HG03521 (cell line): ENCODE measurements around the gene RPTOR.

Source experiments
- ATAC-seq: cut with Tn5 transposase; IDR thresholded peaks from one replicate; pipeline ENCODE4 v1.9.1; 2021; ENCODE audit warnings: mild to moderate bottlenecking, moderate library complexity; ENCODE audit not compliant: unreplicated experiment

RPTOR gene

GRCh38 chr17:80637048-80637781 lies 92.6 kb downstream of the RPTOR start:
- ATAC-seq = no peak

GRCh38 chr17:80639658-80640057 lies 95.0 kb downstream of the RPTOR start:
- ATAC-seq = no peak

- ATAC-seq = no peak
These were observed 95.9 kb downstream of the RPTOR start for GRCh38 chr17:80640366-80641084.

- ATAC-seq = no peak
These were observed 98.9 kb downstream of the RPTOR start for GRCh38 chr17:80643326-80644099.

GRCh38 chr17:80644536-80644935 lies 99.9 kb downstream of the RPTOR start:
- ATAC-seq = no peak

GRCh38 chr17:80645706-80646325 lies 101.2 kb downstream of the RPTOR start:
- ATAC-seq = no peak

- no peak for ATAC-seq
These were observed 101.7 kb downstream of the RPTOR start for GRCh38 chr17:80646328-80646727.

GRCh38 chr17:80647746-80648145 lies 103.1 kb downstream of the RPTOR start:
- ATAC-seq = no peak

- ATAC-seq = no peak
These were observed 104.6 kb downstream of the RPTOR start for GRCh38 chr17:80649200-80649644.

- ATAC-seq = no peak
These were observed 105.2 kb downstream of the RPTOR start for GRCh38 chr17:80649672-80650330.

GRCh38 chr17:80650331-80650672 lies 105.7 kb downstream of the RPTOR start:
- no peak for ATAC-seq

- ATAC-seq = no peak
These were observed 106.3 kb downstream of the RPTOR start for GRCh38 chr17:80650751-80651518.

- ATAC-seq = no peak
These were observed 108.2 kb downstream of the RPTOR start for GRCh38 chr17:80652756-80653330.

GRCh38 chr17:80653856-80654255 lies 109.2 kb downstream of the RPTOR start:
- no peak for ATAC-seq

- no peak for ATAC-seq
These were observed 111.0 kb downstream of the RPTOR start for GRCh38 chr17:80655608-80656007.

- no peak for ATAC-seq
These were observed 112.0 kb downstream of the RPTOR start for GRCh38 chr17:80656590-80656989.

- ATAC-seq = no peak
These were observed 112.9 kb downstream of the RPTOR start for GRCh38 chr17:80657561-80657960.

GRCh38 chr17:80658821-80659220 lies 114.2 kb downstream of the RPTOR start:
- ATAC-seq = no peak

- ATAC-seq = no peak
These were observed 115.0 kb downstream of the RPTOR start for GRCh38 chr17:80659651-80660050.
